Measurements from ENCODE around the gene CCNI2. TPM values are rescaled to one million over a fixed set of nuclear protein-coding genes. Genes with fewer than 3 reads are reported as not detected.

Gene CCNI2
- polyA plus RNA-seq, 2 of the 4 experiments (the other 2 are of a cell fraction) = 0.17 to 0.26 TPM

- Histone ChIP-seq H3K4me2 (no peak overlapping the region), H3K9me3 (no peaks in the 10 kb centered on the region), H3K4me3 (no peak overlapping the region), H3K27ac (no peak overlapping the region), H3K4me1 (peaks cover 12% of the 10 kb centered on the region)
- ChIA-PET CTCF (no interaction called here), POLR2A (no interaction called here)
- no peak for FAIRE-seq
- no peak for DNase-seq (ENCODE audit: low read depth in 1 of 2, low spot score in 1 of 2)
- WGBS (ENCODE audit: missing lambda C conversion rate) = 89% methylated on average over 2 of the region's 2 CpGs
- TF ChIP-seq RAD21 (conservative IDR thresholded peaks at IDR 0.05 in 1 of 2, IDR thresholded peaks at IDR 0.05 in 1 of 2) (no peak), TP53 (CRISPR knock-in tag; IDR thresholded peaks at IDR 0.05) (no peak), CHD2 (IDR thresholded peaks at IDR 0.05; ENCODE audit: low read length, partially characterized antibody) (no peak), POLR2A (IDR thresholded peaks at IDR 0.05; ENCODE audit: low read length) (no peak), ZNF302 (CRISPR knock-in tag; IDR thresholded peaks at IDR 0.05) (no peak), CTCF (IDR thresholded peaks at IDR 0.05) (no peak), FOXS1 (CRISPR knock-in tag; IDR thresholded peaks at IDR 0.05) (no peak), CHD4 (IDR thresholded peaks at IDR 0.05; ENCODE audit: borderline replicate concordance) (no peak)
- no peak for ATAC-seq
Observed at GRCh38 chr5:132734687-132735086, 12.5 kb upstream of the CCNI2 start.

- CTCF ChIA-PET = interaction anchor here (0.7 to 2.2 kb wide), 7 partner anchors 10 to 350 kb away, joined by 3 to 8 read pairs (median 6); partner anchors contain the start of gene CCNI2
- Histone ChIP-seq H3K4me3 (peak within 1 kb of the TSS; percentile 60), H3K9me3 (no peaks in the 10 kb centered on the region), H3K4me2 (peak within 1 kb of the TSS; percentile 83), H3K27ac (peak within 1 kb of the TSS; percentile 61 to 89), H3K4me1 (peaks cover 12% of the 10 kb centered on the region)
- DNase-seq (ENCODE audit: low read depth in 1 of 2, low spot score in 1 of 2) (peak; percentile 97 to 99), ATAC-seq (peak; percentile 95 to 97), FAIRE-seq (peak; percentile 61)
- POLR2A ChIA-PET = interaction anchor here (0.6 to 1.5 kb wide), 6 partner anchors 40 to 247 kb away, joined by 3 to 6 read pairs (median 3); partner anchors contain the start of genes GDF9, IRF1, RAD50 and SEPTIN8
- WGBS (ENCODE audit: missing lambda C conversion rate) = 2% methylated on average over 14 of the region's 81 CpGs
- TF ChIP-seq CHD2 (IDR thresholded peaks at IDR 0.05; ENCODE audit: low read length, partially characterized antibody) (no peak), MAX (IDR thresholded peaks at IDR 0.05) (peak; percentile 63), HOXB13 (CRISPR knock-in tag; IDR thresholded peaks at IDR 0.05; ENCODE audit: low read depth) (no peak), REST (IDR thresholded peaks at IDR 0.05) (peak; percentile 40; the same call in 1 of the 2 replicates), CBX2 (IDR thresholded peaks at IDR 0.05; ENCODE audit: borderline replicate concordance, low read depth) (no peak), E2F6 (IDR thresholded peaks at IDR 0.05; ENCODE audit: borderline replicate concordance, low read depth) (0 out of 2 replicates have a peak, but pooled peaks have one; percentile 37), HOXB5 (CRISPR knock-in tag; IDR thresholded peaks at IDR 0.05) (no peak), PHF8 (IDR thresholded peaks at IDR 0.05; ENCODE audit: borderline replicate concordance, low read depth) (peak; percentile 77; the same call in 1 of the 2 replicates), MAZ (IDR thresholded peaks at IDR 0.05; ENCODE audit: borderline replicate concordance, low read depth, low read length) (no peak), JUN (IDR thresholded peaks at IDR 0.05) (peak in 1 of 2 experiments; percentile 84; a peak in 2 of 5 replicates), HOXA7 (CRISPR knock-in tag; IDR thresholded peaks at IDR 0.05) (no peak), SMC3 (IDR thresholded peaks at IDR 0.05) (no peak), CTCF (IDR thresholded peaks at IDR 0.05) (no peak), ZNF302 (CRISPR knock-in tag; IDR thresholded peaks at IDR 0.05) (no peak), NPAS2 (CRISPR knock-in tag; IDR thresholded peaks at IDR 0.05; ENCODE audit: borderline replicate concordance) (no peak), POLR2A (IDR thresholded peaks at IDR 0.05; ENCODE audit: low read length) (peak; percentile 67), BHLHE40 (IDR thresholded peaks at IDR 0.05; ENCODE audit: low read depth, low read length) (no peak), CEBPB (IDR thresholded peaks at IDR 0.05) (no peak), BCL3 (IDR thresholded peaks at IDR 0.05) (peak; percentile 84; the same call in 2 of the 3 replicates), GATA3 (IDR thresholded peaks at IDR 0.05; ENCODE audit: borderline replicate concordance) (no peak)
Observed at GRCh38 chr5:132736853-132737833, 10.1 kb upstream of the CCNI2 start, which contains the start of gene KIF3A. TSS of gene KIF3A (minus strand) at chr5:132737546. CDS start at chr5:132737419, 127 bp downstream.

Data from A549 (cell line).